K562 (cell line): ENCODE results near the gene BICC1. TPM values are rescaled to one million over a fixed set of nuclear protein-coding genes. Genes with fewer than 3 reads are reported as not detected.

Source experiments
- ATAC-seq: fragments of 200-7000 bp; cut with Tn5 transposase; 3 replicates; pipeline ENCODE4 v1.9.1; 2020; ENCODE audit warnings: moderate library complexity
- BruUV-seq: library from RNA; stranded (reverse); fragments of 400-500 nt; replicated peaks from 2 replicates; lab custom pipeline; 2021; lab: Mats Ljungman, UMichigan
- CTCF ChIA-PET: fragments of 300-600 bp; formaldehyde crosslinking; extraction: SDS; loops from one replicate; lab custom pipeline; 2021; ENCODE audit warnings: low intra/inter-chr PET ratio; lab: Yijun Ruan, JAX
- POLR2A ChIA-PET: fragments of 300-600, 350-650 bp; sonication (Branson Sonifier 250); formaldehyde crosslinking; extraction: SDS; loops from one replicate; lab custom pipeline; 2021; ENCODE audit warnings: antibody characterized with exemption, inconsistent platforms; lab: Yijun Ruan, JAX
- DNase-seq, 4 experiments: peaks; one replicate each; pipeline versions ENCODE4 v3.0.0 to v3.0.0-alpha.2; 2011 to 2018; ENCODE audit warnings: low spot score in 3 of 4, mixed read lengths in 3 of 4; ENCODE audit errors: extremely low read depth in 1 of 4
- FAIRE-seq: peaks from 2 replicates; lab custom pipeline; 2011; peaks lifted over from hg19 to GRCh38; lab: Jason Lieb, UNC
- H2AFZ ChIP-seq: 2 replicates; pipeline ENCODE4 v1.6.0; 2011; ENCODE audit warnings: low read depth, low read length, control low read depth, inconsistent platforms
- H3K27ac ChIP-seq: fragments of 200-600 bp; 3 replicates; pipeline ENCODE4 v1.8.0; 2011; ENCODE audit warnings: low read depth, mild to moderate bottlenecking, control low read depth, inconsistent platforms, low read length, moderate library complexity, mixed read lengths; ENCODE audit errors: extremely low read depth
- H3K27me3 ChIP-seq, 2 experiments: fragments of 300-600 bp in 1 of 2; 2 replicates in 1 of 2; 3 replicates in 1 of 2; pipeline versions ENCODE4 v1.6.0 to v1.8.0; 2011; ENCODE audit warnings: inconsistent platforms in 2 of 2, low read length in 2 of 2, mild to moderate bottlenecking in 1 of 2, mixed read lengths in 1 of 2, moderate library complexity in 1 of 2; ENCODE audit not compliant: control insufficient read depth in 2 of 2, insufficient read depth in 2 of 2
- H3K36me3 ChIP-seq: fragments of 300-600 bp; 3 replicates; pipeline ENCODE4 v1.8.0; 2011; ENCODE audit warnings: mild to moderate bottlenecking, low read length, inconsistent platforms; ENCODE audit not compliant: control insufficient read depth, insufficient read depth
- H3K4me1 ChIP-seq, 2 experiments: fragments of 200-600 bp in 1 of 2; replicated peaks in 1 of 2; 2 replicates in 1 of 2; 3 replicates in 1 of 2; pipeline versions ENCODE4 v1.5.1 to v1.8.0; 2011; ENCODE audit warnings: inconsistent platforms in 2 of 2, low read length in 2 of 2, mild to moderate bottlenecking in 1 of 2, mixed read lengths in 1 of 2, moderate library complexity in 1 of 2; ENCODE audit not compliant: control insufficient read depth in 2 of 2, insufficient read depth in 2 of 2
- H3K4me2 ChIP-seq: 2 replicates; pipeline ENCODE4 v1.6.1; 2011; ENCODE audit warnings: low read length, control low read depth, inconsistent platforms, mixed read lengths; ENCODE audit not compliant: insufficient read depth
- H3K4me3 ChIP-seq: fragments of 200-600 bp; sonication (generic), shearing (Covaris generic); 2 replicates; pipeline ENCODE4 v1.5.1; 2016; ENCODE audit warnings: control low read depth, inconsistent platforms
- H3K79me2 ChIP-seq: fragments of 200-600 bp; 3 replicates; pipeline ENCODE4 v1.8.0; 2011; ENCODE audit warnings: low read length, inconsistent platforms; ENCODE audit not compliant: control insufficient read depth, insufficient read depth
- H3K9ac ChIP-seq, 2 experiments: 2 replicates each; pipeline versions ENCODE4 v1.6.0 to v1.6.1; 2011; ENCODE audit warnings: low read depth in 2 of 2, low read length in 2 of 2, control low read depth in 1 of 2, inconsistent platforms in 1 of 2, mild to moderate bottlenecking in 1 of 2, mixed read lengths in 1 of 2; ENCODE audit not compliant: insufficient read depth in 1 of 2
- H3K9me1 ChIP-seq: one replicate; pipeline ENCODE4 v1.6.0; 2011; ENCODE audit warnings: inconsistent platforms, mild to moderate bottlenecking, low read length, moderate library complexity; ENCODE audit not compliant: control insufficient read depth, insufficient read depth
- H3K9me3 ChIP-seq: replicated peaks from 2 replicates; pipeline ENCODE4 v1.5.1; 2011; ENCODE audit warnings: low read depth, low read length, inconsistent platforms; ENCODE audit not compliant: control insufficient read depth, insufficient read depth
- H4K20me1 ChIP-seq: replicated peaks from 2 replicates; pipeline ENCODE4 v1.6.1; 2011; ENCODE audit warnings: low read length, inconsistent platforms, mixed read lengths; ENCODE audit not compliant: control insufficient read depth, insufficient read depth
- CBX5 ChIP-seq: IDR thresholded peaks from 2 replicates; pipeline ENCODE4 v1.6.1; 2014; ENCODE audit warnings: low read depth, borderline replicate concordance
- ERF ChIP-seq: fragments of 450-650 bp; formaldehyde crosslinking; IDR thresholded peaks from 2 replicates; pipeline ENCODE4 v1.4.0; 2020; ENCODE audit warnings: mild to moderate bottlenecking, mixed read lengths
- KAT2B ChIP-seq: IDR thresholded peaks from one replicate; pipeline ENCODE4 v1.6.1; 2012; ENCODE audit warnings: low read depth, mild to moderate bottlenecking, control low read depth, inconsistent platforms, low read length, moderate library complexity
- KDM5B ChIP-seq: fragments of 200-600 bp; sonication (generic); IDR thresholded peaks from 2 replicates; pipeline ENCODE4 v1.6.1; 2012; ENCODE audit warnings: low read depth, mild to moderate bottlenecking, moderate library complexity, low read length, control low read depth, inconsistent platforms; ENCODE audit not compliant: insufficient replicate concordance
- L3MBTL2 ChIP-seq: fragments of 450-650 bp; IDR thresholded peaks from 2 replicates; pipeline ENCODE4 v1.6.1; 2016; ENCODE audit warnings: mild to moderate bottlenecking, moderate library complexity
- NCOA4 ChIP-seq: fragments of 450-650 bp; IDR thresholded peaks from 2 replicates; pipeline ENCODE4 v1.6.1; 2018; ENCODE audit warnings: mild to moderate bottlenecking; ENCODE audit not compliant: partially characterized antibody
- NFE2 ChIP-seq: IDR thresholded peaks from 2 replicates; pipeline ENCODE4 v1.6.1; 2014; ENCODE audit warnings: antibody characterized with exemption, low read depth
- NR2C2 ChIP-seq, 2 experiments: fragments of 200-800 bp in 1 of 2; sonication (Bioruptor generic) in 1 of 2; sonication (generic) in 1 of 2; formaldehyde crosslinking in 1 of 2; IDR thresholded peaks; 2 replicates each; pipeline versions ENCODE4 v1.6.1 to v1.8.0; 2016 to 2022; ENCODE audit warnings: mild to moderate bottlenecking in 1 of 2, missing compliant biosample characterization in 1 of 2, missing genetic modification characterization in 1 of 2, missing genetic modification reagents in 1 of 2
- PTRF ChIP-seq: fragments of 450-650 bp; IDR thresholded peaks from 2 replicates; pipeline ENCODE4 v1.6.1; 2016; ENCODE audit warnings: mild to moderate bottlenecking, missing genetic modification characterization, missing compliant biosample characterization
- SAFB ChIP-seq: fragments of 200-400 bp; formaldehyde crosslinking; IDR thresholded peaks from 2 replicates; pipeline ENCODE4 v1.6.1; 2017; ENCODE audit warnings: low read depth, low read length, borderline replicate concordance
- SMAD2 ChIP-seq: fragments of 150-350 bp; IDR thresholded peaks from 2 replicates; pipeline ENCODE4 v1.6.1; 2014; ENCODE audit warnings: low read depth, mild to moderate bottlenecking, low read length
- SMAD4 ChIP-seq: fragments of 250-450 bp; sonication (Bioruptor Pico); conservative IDR thresholded peaks from 2 replicates; pipeline ENCODE4 v1.8.0; 2021; ENCODE audit warnings: inconsistent platforms, mild to moderate bottlenecking, moderate library complexity
- SMARCA5 ChIP-seq: fragments of 450-650 bp; IDR thresholded peaks from 2 replicates; pipeline ENCODE4 v1.6.1; 2016
- SMARCC2 ChIP-seq: fragments of 450-650 bp; IDR thresholded peaks from 2 replicates; pipeline ENCODE4 v1.6.1; 2017; ENCODE audit warnings: antibody characterized with exemption, moderate library complexity, mild to moderate bottlenecking, low read depth
- TAF1 ChIP-seq: IDR thresholded peaks from 2 replicates; pipeline ENCODE4 v1.6.1; 2011; ENCODE audit warnings: mild to moderate bottlenecking, low read length, moderate library complexity; ENCODE audit not compliant: insufficient read depth, control insufficient read depth, severe bottlenecking; ENCODE audit errors: extremely low read depth
- TEAD2 ChIP-seq: fragments of 450-650 bp; IDR thresholded peaks from 2 replicates; pipeline ENCODE4 v1.6.1; 2016; ENCODE audit warnings: missing genetic modification characterization, control low read depth, missing compliant biosample characterization
- ZFP91 ChIP-seq: sonication (generic); formaldehyde crosslinking; IDR thresholded peaks from 2 replicates; pipeline ENCODE4 v1.8.0; 2022; ENCODE audit warnings: mild to moderate bottlenecking, missing genetic modification reagents
- ZFPM2 ChIP-seq: fragments of 250-450 bp; sonication (Bioruptor Pico); IDR thresholded peaks from 2 replicates; pipeline ENCODE4 v1.5.1; 2022; ENCODE audit warnings: mild to moderate bottlenecking
- WGBS: fragments of 100-300 bp; shearing (Covaris generic); methylation state at CpG from one replicate; pipeline ENCODE4 v1.1.6; 2016; ENCODE audit warnings: low coverage, mixed read lengths; ENCODE audit not compliant: insufficient coverage; ENCODE audit errors: missing lambda C conversion rate; 5-methylcytosine and 5-hydroxymethylcytosine counted together
- in situ Hi-C: fragments of 300-500 bp; cut with MboI; formaldehyde crosslinking; loops from 4 replicates; pipeline ENCODE4 v1.15.0; 2018; ENCODE audit warnings: inconsistent platforms, mixed read lengths
- intact Hi-C: fragments of 100-400 bp; cut with micrococcal nuclease; formaldehyde crosslinking; loops from 2 replicates; pipeline ENCODE4 v1.14.2; 2022
- polyA plus RNA-seq, 8 experiments: library from polyadenylated mRNA; depleted of rRNA in 4 of 8; stranded (reverse) in 5 of 8; unstranded in 3 of 8; fragments of >200 nt; fragmentation: Nextera tagmentation in 2 of 8; fragmentation: Illumina TruSeq in 1 of 8; extraction: Ambion mirVana in 2 of 8; extraction: Trizol in 1 of 8; gene quantifications; 2 replicates each; pipeline versions ENCODE4 v1.2.1 to v1.2.3, GENCODE V29; 2011 to 2014; ENCODE audit warnings: inconsistent platforms in 1 of 8, missing spikeins in 1 of 8
- total RNA-seq, 7 experiments: library from RNA; depleted of rRNA in 6 of 7; stranded (reverse); fragments of >200 nt in 6 of 7; fragmentation: Illumina TruSeq in 2 of 7; extraction: Trizol in 2 of 7; gene quantifications; 2 replicates each; pipeline versions ENCODE4 v1.2.1 to v1.2.3, GENCODE V29; 2011 to 2021; ENCODE audit warnings: low replicate concordance in 1 of 7
- TF ChIP-seq, protein P1 (sequence below): fragments of 250-450 bp; sonication (Bioruptor Pico); IDR thresholded peaks from 2 replicates; pipeline ENCODE4 v1.9.0; 2021; ENCODE audit warnings: mild to moderate bottlenecking
- TF ChIP-seq, protein P2 (sequence below): IDR thresholded peaks from 2 replicates; pipeline ENCODE4 v1.6.1; 2011; ENCODE audit not compliant: insufficient read length; ENCODE audit errors: extremely low read depth

The BICC1 gene
- total and polyA plus RNA-seq, 9 of the 15 experiments (the other 6 are each of a cell fraction or from before 2014, with no cell fraction given) = not detected

DNA sequence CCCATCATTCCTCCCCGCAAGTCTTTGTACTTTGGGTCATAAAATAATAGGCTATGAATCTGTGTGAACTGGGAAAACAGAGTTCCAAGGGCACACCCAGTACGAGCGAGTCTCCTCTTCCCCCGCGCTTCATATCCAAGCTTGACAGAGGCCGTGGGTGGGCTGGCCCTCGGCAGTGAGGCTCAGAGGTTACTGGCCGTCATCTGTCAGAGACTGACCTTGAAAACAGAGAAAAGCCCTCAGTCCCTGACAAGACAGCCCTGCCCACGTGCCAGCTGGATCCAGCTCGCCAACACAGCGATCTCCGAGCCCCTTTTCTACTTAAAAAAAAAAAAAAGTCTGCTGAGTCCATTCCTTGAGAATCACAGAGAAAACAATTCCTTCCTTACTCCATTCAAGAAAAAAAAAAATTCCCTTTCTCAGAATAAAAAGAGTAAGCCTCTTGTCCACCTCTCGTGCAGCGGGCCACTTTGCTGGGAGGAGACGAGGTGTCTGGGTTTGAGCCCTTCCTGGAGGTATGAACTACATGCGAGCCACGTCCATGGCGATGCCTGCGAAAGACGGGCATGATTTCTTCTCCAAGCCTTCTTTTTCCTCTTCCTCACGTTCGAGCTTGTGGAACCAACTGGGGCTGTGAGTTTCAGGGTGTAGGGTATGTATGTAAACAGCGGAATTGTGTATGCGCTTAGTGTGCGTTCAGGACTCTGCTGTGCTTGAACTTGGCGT is 744 bp upstream of the BICC1 start:
- Histone ChIP-seq H4K20me1 (no peaks in the 10 kb centered on the region), H3K4me3 (no peak overlapping the region), H3K4me1 (peaks cover 0 to 4% of the 10 kb centered on the region in 2 experiments; a peak in 1 of 5 replicates), H3K36me3 (no peaks in the 10 kb centered on the region), H2AFZ (no peak overlapping the region), H3K4me2 (no peak overlapping the region), H3K9me1 (no peaks in the 10 kb centered on the region), H3K27me3 (no peaks in the 10 kb centered on the region), H3K79me2 (no peaks in the 10 kb centered on the region), H3K9me3 (no peaks in the 10 kb centered on the region), H3K27ac (no peak overlapping the region), H3K9ac (no peak overlapping the region)
- ChIA-PET POLR2A (no interaction called here), CTCF (no interaction called here)
- no peak for ATAC-seq
- DNase-seq = no peak
- in situ Hi-C loops (no loop called here), intact Hi-C loops (loop anchor here (10.0 kb wide), 1 partner anchor 197 kb away; no protein-coding TSS in a partner anchor)
- 3% methylated on average over 25 of the region's 26 CpGs for WGBS
- TF ChIP-seq L3MBTL2 (no peak), TEAD2 (no peak), SMARCA5 (no peak), SMAD2 (no peak), SMARCC2 (no peak), NCOA4 (no peak), PTRF (no peak), TAF1 (no peak), KAT2B (no peak), SMAD4 (CRISPR knock-in tag) (no peak), NR2C2 (CRISPR knock-in tag; IDR thresholded peaks at IDR 0.05) (no peak), NR2C2 (tag; IDR thresholded peaks at IDR 0.05) (no peak), CBX5 (no peak), ZFPM2 (CRISPR knock-in tag) (no peak), KDM5B (no peak), SAFB (no peak), ZFP91 (CRISPR knock-in tag) (no peak), ERF (CRISPR knock-in tag) (no peak), NFE2 (no peak)
- TF ChIP-seq, protein P1, sequence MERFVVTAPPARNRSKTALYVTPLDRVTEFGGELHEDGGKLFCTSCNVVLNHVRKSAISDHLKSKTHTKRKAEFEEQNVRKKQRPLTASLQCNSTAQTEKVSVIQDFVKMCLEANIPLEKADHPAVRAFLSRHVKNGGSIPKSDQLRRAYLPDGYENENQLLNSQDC (CRISPR knock-in tag) = no peak
- TF ChIP-seq, protein P2, sequence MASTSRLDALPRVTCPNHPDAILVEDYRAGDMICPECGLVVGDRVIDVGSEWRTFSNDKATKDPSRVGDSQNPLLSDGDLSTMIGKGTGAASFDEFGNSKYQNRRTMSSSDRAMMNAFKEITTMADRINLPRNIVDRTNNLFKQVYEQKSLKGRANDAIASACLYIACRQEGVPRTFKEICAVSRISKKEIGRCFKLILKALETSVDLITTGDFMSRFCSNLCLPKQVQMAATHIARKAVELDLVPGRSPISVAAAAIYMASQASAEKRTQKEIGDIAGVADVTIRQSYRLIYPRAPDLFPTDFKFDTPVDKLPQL = no peak
- no peak for FAIRE-seq
- BruUV-seq = no TSS peak
